HG03045 (cell line): ENCODE data around the gene MAGED1.

Experiments
- ATAC-seq: cut with Tn5 transposase; IDR thresholded peaks from one replicate; pipeline ENCODE4 v1.9.1; 2021; ENCODE audit warnings: mild to moderate bottlenecking, moderate library complexity; ENCODE audit not compliant: unreplicated experiment

The MAGED1 gene

GRCh38 chrX:51892921-51893745, at the start of gene MAGED1:
TSS of gene MAGED1 (plus strand) at chrX:51893623. CDS start at chrX:51894305, 682 bp downstream.
- peak; percentile 68 for ATAC-seq

- no peak for ATAC-seq
Measured at GRCh38 chrX:51847463-51847862, 46.0 kb upstream of the MAGED1 start.

- ATAC-seq = no peak
Measured at GRCh38 chrX:51851507-51852085, 41.8 kb upstream of the MAGED1 start.

- ATAC-seq = no peak
Measured at GRCh38 chrX:51852096-51852495, 41.3 kb upstream of the MAGED1 start.

GRCh38 chrX:51852621-51853020, 40.8 kb upstream of the MAGED1 start:
- ATAC-seq = no peak

- ATAC-seq = no peak
Measured at GRCh38 chrX:51853251-51853650, 40.2 kb upstream of the MAGED1 start.

GRCh38 chrX:51855698-51856097, 37.7 kb upstream of the MAGED1 start:
- ATAC-seq = no peak

GRCh38 chrX:51857159-51857733, 36.2 kb upstream of the MAGED1 start:
- ATAC-seq = no peak

- ATAC-seq = no peak
Measured at GRCh38 chrX:51860679-51861078, 32.7 kb upstream of the MAGED1 start.

- no peak for ATAC-seq
Measured at GRCh38 chrX:51862920-51863319, 30.5 kb upstream of the MAGED1 start.

- no peak for ATAC-seq
Measured at GRCh38 chrX:51866210-51866609, 27.2 kb upstream of the MAGED1 start.

- no peak for ATAC-seq
Measured at GRCh38 chrX:51867626-51868025, 25.8 kb upstream of the MAGED1 start.

- no peak for ATAC-seq
Measured at GRCh38 chrX:51870354-51870753, 23.1 kb upstream of the MAGED1 start.

GRCh38 chrX:51874123-51874522, 19.3 kb upstream of the MAGED1 start:
- ATAC-seq = no peak

GRCh38 chrX:51876441-51876840, 17.0 kb upstream of the MAGED1 start:
- ATAC-seq = no peak

GRCh38 chrX:51878056-51878455, 15.4 kb upstream of the MAGED1 start:
- ATAC-seq = no peak

GRCh38 chrX:51889851-51890250, 3.6 kb upstream of the MAGED1 start:
- no peak for ATAC-seq

GRCh38 chrX:51891245-51891644, 2.2 kb upstream of the MAGED1 start:
- no peak for ATAC-seq

- no peak for ATAC-seq
Measured at GRCh38 chrX:51891821-51892551, 1.4 kb upstream of the MAGED1 start.

- no peak for ATAC-seq
Measured at GRCh38 chrX:51893931-51894696, 691 bp downstream of the MAGED1 start.
